ENCODE measurements around the gene SYT1.

SYT1 gene

GRCh38 chr12:79296871-79297270, 432.3 kb downstream of the SYT1 start:
- H3K4me1 ChIP-seq (ENCODE audit: control insufficient read depth, insufficient read depth, low read length) = no peaks in the 10 kb centered on the region
- ChIA-PET CTCF (no interaction called here), POLR2A (no interaction called here)
- no peaks in the 10 kb centered on the region for H3K9me3 ChIP-seq (ENCODE audit: control insufficient read depth, insufficient read depth, low read depth, low read length)
- H3K4me3 ChIP-seq (ENCODE audit: low read depth, low read length) = no peak overlapping the region
- TF ChIP-seq ZNF843 (tag by site-specific recombination; IDR thresholded peaks at IDR 0.05) (no peak), ZSCAN18 (tag by site-specific recombination; IDR thresholded peaks at IDR 0.05) (no peak), ZNF146 (tag by site-specific recombination; IDR thresholded peaks at IDR 0.05) (no peak), PRDM10 (tag by site-specific recombination; IDR thresholded peaks at IDR 0.05) (no peak), ZBTB7A (tag by site-specific recombination; IDR thresholded peaks at IDR 0.05; ENCODE audit: low read depth) (no peak), KLF8 (tag by site-specific recombination; IDR thresholded peaks at IDR 0.05) (no peak), ZNF341 (tag by site-specific recombination; IDR thresholded peaks at IDR 0.05; ENCODE audit: low read depth) (no peak), ZNF24 (tag by site-specific recombination; IDR thresholded peaks at IDR 0.05) (no peak), ZNF114 (tag by site-specific recombination; IDR thresholded peaks at IDR 0.05) (no peak), GLIS1 (tag by site-specific recombination; IDR thresholded peaks at IDR 0.05) (no peak), ZNF335 (tag by site-specific recombination; conservative IDR thresholded peaks at IDR 0.05) (no peak), ZEB2 (tag by site-specific recombination; IDR thresholded peaks at IDR 0.05) (no peak), ZNF354C (tag by site-specific recombination; IDR thresholded peaks at IDR 0.05; ENCODE audit: borderline replicate concordance, low read depth) (no peak), HOXA7 (CRISPR knock-in tag; IDR thresholded peaks at IDR 0.05; ENCODE audit: borderline replicate concordance) (no peak), ZNF664 (tag by site-specific recombination; IDR thresholded peaks at IDR 0.05) (no peak), ELK4 (IDR thresholded peaks at IDR 0.05; ENCODE audit: borderline replicate concordance, low read depth, low read length) (no peak), ZNF701 (tag by site-specific recombination; IDR thresholded peaks at IDR 0.05) (no peak), ZXDB (tag by site-specific recombination; IDR thresholded peaks at IDR 0.05) (no peak)
- TF ChIP-seq, protein P1, sequence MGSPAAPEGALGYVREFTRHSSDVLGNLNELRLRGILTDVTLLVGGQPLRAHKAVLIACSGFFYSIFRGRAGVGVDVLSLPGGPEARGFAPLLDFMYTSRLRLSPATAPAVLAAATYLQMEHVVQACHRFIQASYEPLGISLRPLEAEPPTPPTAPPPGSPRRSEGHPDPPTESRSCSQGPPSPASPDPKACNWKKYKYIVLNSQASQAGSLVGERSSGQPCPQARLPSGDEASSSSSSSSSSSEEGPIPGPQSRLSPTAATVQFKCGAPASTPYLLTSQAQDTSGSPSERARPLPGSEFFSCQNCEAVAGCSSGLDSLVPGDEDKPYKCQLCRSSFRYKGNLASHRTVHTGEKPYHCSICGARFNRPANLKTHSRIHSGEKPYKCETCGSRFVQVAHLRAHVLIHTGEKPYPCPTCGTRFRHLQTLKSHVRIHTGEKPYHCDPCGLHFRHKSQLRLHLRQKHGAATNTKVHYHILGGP (tag by site-specific recombination; IDR thresholded peaks at IDR 0.05) = no peak
- TF ChIP-seq, protein P2, sequence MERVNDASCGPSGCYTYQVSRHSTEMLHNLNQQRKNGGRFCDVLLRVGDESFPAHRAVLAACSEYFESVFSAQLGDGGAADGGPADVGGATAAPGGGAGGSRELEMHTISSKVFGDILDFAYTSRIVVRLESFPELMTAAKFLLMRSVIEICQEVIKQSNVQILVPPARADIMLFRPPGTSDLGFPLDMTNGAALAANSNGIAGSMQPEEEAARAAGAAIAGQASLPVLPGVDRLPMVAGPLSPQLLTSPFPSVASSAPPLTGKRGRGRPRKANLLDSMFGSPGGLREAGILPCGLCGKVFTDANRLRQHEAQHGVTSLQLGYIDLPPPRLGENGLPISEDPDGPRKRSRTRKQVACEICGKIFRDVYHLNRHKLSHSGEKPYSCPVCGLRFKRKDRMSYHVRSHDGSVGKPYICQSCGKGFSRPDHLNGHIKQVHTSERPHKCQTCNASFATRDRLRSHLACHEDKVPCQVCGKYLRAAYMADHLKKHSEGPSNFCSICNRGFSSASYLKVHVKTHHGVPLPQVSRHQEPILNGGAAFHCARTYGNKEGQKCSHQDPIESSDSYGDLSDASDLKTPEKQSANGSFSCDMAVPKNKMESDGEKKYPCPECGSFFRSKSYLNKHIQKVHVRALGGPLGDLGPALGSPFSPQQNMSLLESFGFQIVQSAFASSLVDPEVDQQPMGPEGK (tag by site-specific recombination; IDR thresholded peaks at IDR 0.05) = no peak
- peaks cover 0 to 5% of the 10 kb centered on the region in 2 experiments; a peak in 1 of 3 replicates for H3K36me3 ChIP-seq (ENCODE audit: control insufficient read depth in 2 of 2, insufficient read depth in 1 of 2, low read length in 2 of 2)
- H3K27ac ChIP-seq (ENCODE audit: extremely low read depth, low read depth, low read length) = no peak overlapping the region

Data from HEK293 (cell line).